Sigmoid colon (tissue), 7 donors: ENCODE results near the gene MFSD6L. TPM values are rescaled to one million over a fixed set of nuclear protein-coding genes. Genes with fewer than 3 reads are reported as not detected.

Experiments used
- DNase-seq: peaks from one replicate; pipeline ENCODE4 v3.0.0-alpha.2; 2019
- H3K27ac ChIP-seq, 4 donors: fragments of 200-600 bp; sonication (generic); one replicate each; pipeline ENCODE4 v1.5.1; 2016 to 2019; ENCODE audit warnings: mild to moderate bottlenecking in 1 of 4
- H3K27me3 ChIP-seq, 3 donors: fragments of 200-600 bp; sonication (generic); one replicate each; pipeline ENCODE4 v1.5.1; 2019; ENCODE audit warnings: mild to moderate bottlenecking in 1 of 3
- H3K36me3 ChIP-seq, 4 donors: fragments of 200-600 bp; sonication (generic); one replicate each; pipeline ENCODE4 v1.5.1; 2016 to 2019
- H3K4me1 ChIP-seq, 4 donors: fragments of 200-600 bp; sonication (generic); one replicate each; pipeline ENCODE4 v1.5.1; 2017 to 2019
- H3K4me3 ChIP-seq, 4 donors: fragments of 200-600 bp; sonication (generic); one replicate each; pipeline ENCODE4 v1.5.1; 2017 to 2019; ENCODE audit warnings: mild to moderate bottlenecking in 2 of 4, moderate library complexity in 1 of 4
- H3K9me3 ChIP-seq, 4 donors: fragments of 200-600 bp in 3 of 4; sonication (generic) in 3 of 4; one replicate each; pipeline versions ENCODE4 v1.5.1 to v1.6.1; 2013 to 2019
- EP300 ChIP-seq, 4 donors: sonication (generic); formaldehyde crosslinking; IDR thresholded peaks; one replicate each; pipeline ENCODE4 v1.6.1; 2017; ENCODE audit warnings: antibody characterized with exemption in 4 of 4
- POLR2A ChIP-seq, 2 donors: fragments of 450-650 bp; IDR thresholded peaks; one replicate each; pipeline ENCODE4 v1.6.1; 2016; ENCODE audit warnings: antibody characterized with exemption in 2 of 2, mild to moderate bottlenecking in 2 of 2, moderate library complexity in 2 of 2
- POLR2AphosphoS5 ChIP-seq, 4 donors: sonication (generic); formaldehyde crosslinking; IDR thresholded peaks; one replicate each; pipeline ENCODE4 v1.6.1; 2017; ENCODE audit warnings: antibody characterized with exemption in 4 of 4
- WGBS, 2 donors: extraction: QIAGEN DNeasy Blood & Tissue Kit; methylation state at CpG; one replicate each; pipeline ENCODE4 v1.1.7; 2013; 5-methylcytosine and 5-hydroxymethylcytosine counted together
- intact Hi-C: fragments of 100-400 bp; cut with DNase I; formaldehyde crosslinking; loops from one replicate; pipeline ENCODE4 v1.15.1; 2023
- polyA plus RNA-seq, 3 donors: library from polyadenylated mRNA; stranded (reverse); fragments of 200-250 nt; gene quantifications; one replicate each; pipeline ENCODE4 v1.2.3, GENCODE V29; 2013
- total RNA-seq, 4 donors: library from RNA; depleted of rRNA; stranded (reverse); fragments of >200 nt; gene quantifications; one replicate each; pipeline ENCODE4 v1.1.0, GENCODE V29; 2016
- TF ChIP-seq, protein P1 (sequence below), 4 experiments: fragments of 450-650 bp in 3 of 4; fragments of 200-600 bp in 1 of 4; IDR thresholded peaks; one replicate each; pipeline ENCODE4 v1.5.1; 2016 to 2019; ENCODE audit warnings: antibody characterized with exemption in 4 of 4, mild to moderate bottlenecking in 3 of 4, moderate library complexity in 2 of 4
- donor health status: healthy with polysubstance abuse.
- donor health status: Bipolar disorder and iron deficiency.
- donor health status: healthy.

MFSD6L gene
- total and polyA plus RNA-seq, 7 donors, result 0.69 to 4.9 (median 1.2) TPM; not detected in 4

DNA sequence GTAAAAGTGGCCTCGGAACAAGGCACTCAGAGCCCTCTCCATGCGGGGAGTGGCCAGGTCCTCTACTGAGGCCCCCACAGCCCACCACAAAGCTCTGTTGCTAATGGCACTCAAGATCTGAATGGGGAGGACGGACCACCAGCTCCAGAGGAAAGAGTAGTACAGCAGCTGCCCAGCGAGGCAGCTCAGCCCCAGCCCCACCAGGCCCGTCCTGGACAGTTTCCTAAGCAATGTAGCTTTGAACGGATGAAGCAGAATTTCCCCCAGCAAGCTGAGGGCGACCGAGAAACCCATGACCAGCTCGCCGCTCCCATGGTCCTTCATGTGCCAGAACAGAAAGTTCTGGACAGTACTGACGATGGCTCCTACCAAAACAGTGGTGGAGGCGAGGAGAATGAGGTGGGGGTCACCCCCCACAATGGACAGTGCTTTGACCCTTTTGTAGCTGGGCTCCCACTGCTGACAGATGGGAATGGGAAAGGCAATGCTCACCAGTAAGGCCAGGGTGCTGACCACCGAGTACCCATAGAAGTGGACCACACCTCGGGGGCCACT, 1.5 kb downstream of the MFSD6L start:
- H3K4me3 ChIP-seq, result no peak overlapping the region
- DNase-seq, result no peak
- H3K36me3 ChIP-seq, result no peaks in the 10 kb centered on the region
- H3K9me3 ChIP-seq, result no peaks in the 10 kb centered on the region
- intact Hi-C loops, result no loop called here
- TF ChIP-seq POLR2AphosphoS5 (IDR thresholded peaks at IDR 0.05), result no peak
- TF ChIP-seq EP300 (IDR thresholded peaks at IDR 0.05), result no peak
- TF ChIP-seq, protein P1, sequence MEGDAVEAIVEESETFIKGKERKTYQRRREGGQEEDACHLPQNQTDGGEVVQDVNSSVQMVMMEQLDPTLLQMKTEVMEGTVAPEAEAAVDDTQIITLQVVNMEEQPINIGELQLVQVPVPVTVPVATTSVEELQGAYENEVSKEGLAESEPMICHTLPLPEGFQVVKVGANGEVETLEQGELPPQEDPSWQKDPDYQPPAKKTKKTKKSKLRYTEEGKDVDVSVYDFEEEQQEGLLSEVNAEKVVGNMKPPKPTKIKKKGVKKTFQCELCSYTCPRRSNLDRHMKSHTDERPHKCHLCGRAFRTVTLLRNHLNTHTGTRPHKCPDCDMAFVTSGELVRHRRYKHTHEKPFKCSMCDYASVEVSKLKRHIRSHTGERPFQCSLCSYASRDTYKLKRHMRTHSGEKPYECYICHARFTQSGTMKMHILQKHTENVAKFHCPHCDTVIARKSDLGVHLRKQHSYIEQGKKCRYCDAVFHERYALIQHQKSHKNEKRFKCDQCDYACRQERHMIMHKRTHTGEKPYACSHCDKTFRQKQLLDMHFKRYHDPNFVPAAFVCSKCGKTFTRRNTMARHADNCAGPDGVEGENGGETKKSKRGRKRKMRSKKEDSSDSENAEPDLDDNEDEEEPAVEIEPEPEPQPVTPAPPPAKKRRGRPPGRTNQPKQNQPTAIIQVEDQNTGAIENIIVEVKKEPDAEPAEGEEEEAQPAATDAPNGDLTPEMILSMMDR (IDR thresholded peaks at IDR 0.05), result no peak
- no peak for TF ChIP-seq POLR2A (IDR thresholded peaks at IDR 0.05)
- H3K27ac ChIP-seq, result no peak overlapping the region
- 84 to 91% methylated on average over 14 of the region's 14 CpGs for WGBS, 2 donors
- peaks cover 7 to 28% (median 15%) of the 10 kb centered on the region in 3 donors for H3K27me3 ChIP-seq
- H3K4me1 ChIP-seq, result peaks cover 0 to 11% (median 11%) of the 10 kb centered on the region in 4 donors

DNA sequence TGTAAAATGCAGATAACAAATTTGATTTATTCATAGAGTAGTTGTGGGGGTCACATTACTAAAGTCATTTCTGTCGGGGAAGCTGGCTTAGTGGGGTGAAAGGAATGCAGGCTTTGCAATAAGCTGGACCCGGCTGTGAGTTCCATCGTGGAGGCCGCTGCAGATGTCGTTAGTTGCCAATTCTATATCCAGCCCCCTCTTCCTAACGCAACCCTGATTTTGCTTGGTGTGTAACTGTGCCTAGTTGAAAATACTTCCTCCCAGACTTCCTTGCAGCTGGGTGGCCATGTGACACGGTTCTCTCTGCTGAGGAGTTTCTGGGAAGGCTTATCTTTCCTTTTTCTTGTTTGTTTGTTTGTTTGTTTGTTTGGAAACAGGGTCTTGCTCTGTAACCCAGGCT, 4.5 kb downstream of the MFSD6L start:
- peaks cover 0 to 5% (median 0%) of the 10 kb centered on the region in 4 donors for H3K9me3 ChIP-seq
- H3K27me3 ChIP-seq, result peaks cover 7 to 24% (median 15%) of the 10 kb centered on the region in 3 donors
- H3K4me1 ChIP-seq, result peaks cover 0 to 10% (median 10%) of the 10 kb centered on the region in 4 donors
- WGBS, 2 donors, result 76 to 85% methylated on average over 7 of the region's 7 CpGs
- no peak overlapping the region for H3K4me3 ChIP-seq
- H3K36me3 ChIP-seq, result no peaks in the 10 kb centered on the region
- no peak for DNase-seq
- intact Hi-C loops, result no loop called here
- H3K27ac ChIP-seq, result no peak overlapping the region
- TF ChIP-seq POLR2A (IDR thresholded peaks at IDR 0.05) (no peak), POLR2AphosphoS5 (IDR thresholded peaks at IDR 0.05) (no peak), EP300 (IDR thresholded peaks at IDR 0.05) (no peak)
- TF ChIP-seq, protein P1 (IDR thresholded peaks at IDR 0.05), result no peak

DNA sequence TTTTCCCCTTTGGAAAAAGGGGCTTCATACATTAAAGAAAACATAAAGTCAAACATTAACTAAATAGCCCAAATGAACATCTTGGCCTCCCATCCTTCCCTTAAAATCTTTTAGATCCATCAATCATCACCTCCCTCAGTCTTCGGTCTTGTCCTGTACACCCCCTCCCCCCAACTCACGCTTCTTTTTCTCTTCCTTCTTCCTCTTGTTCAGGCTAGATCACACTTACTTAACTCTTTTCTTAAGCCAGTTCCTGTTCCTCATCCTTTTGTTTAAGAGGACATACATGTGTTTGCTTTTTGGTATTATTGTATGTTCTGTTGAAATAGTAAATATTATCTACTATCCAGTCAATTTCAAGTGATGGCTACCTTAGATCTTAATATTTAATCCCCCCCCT, 5.5 kb downstream of the MFSD6L start:
- WGBS, 2 donors, result 48 to 70% methylated on average over 2 of the region's 2 CpGs
- intact Hi-C loops, result no loop called here
- no peak overlapping the region for H3K27ac ChIP-seq
- no peaks in the 10 kb centered on the region for H3K36me3 ChIP-seq
- H3K9me3 ChIP-seq, result peaks cover 0 to 5% (median 0%) of the 10 kb centered on the region in 4 donors
- no peak for DNase-seq
- H3K4me3 ChIP-seq, result no peak overlapping the region
- H3K27me3 ChIP-seq, result peaks cover under 1 to 14% (median 6%) of the 10 kb centered on the region in 3 donors
- TF ChIP-seq, protein P1 (IDR thresholded peaks at IDR 0.05), result no peak
- TF ChIP-seq POLR2A (IDR thresholded peaks at IDR 0.05), result no peak
- TF ChIP-seq EP300 (IDR thresholded peaks at IDR 0.05), result no peak
- TF ChIP-seq POLR2AphosphoS5 (IDR thresholded peaks at IDR 0.05), result no peak
- H3K4me1 ChIP-seq, result peaks cover 0 to 1% (median under 1%) of the 10 kb centered on the region in 4 donors

DNA sequence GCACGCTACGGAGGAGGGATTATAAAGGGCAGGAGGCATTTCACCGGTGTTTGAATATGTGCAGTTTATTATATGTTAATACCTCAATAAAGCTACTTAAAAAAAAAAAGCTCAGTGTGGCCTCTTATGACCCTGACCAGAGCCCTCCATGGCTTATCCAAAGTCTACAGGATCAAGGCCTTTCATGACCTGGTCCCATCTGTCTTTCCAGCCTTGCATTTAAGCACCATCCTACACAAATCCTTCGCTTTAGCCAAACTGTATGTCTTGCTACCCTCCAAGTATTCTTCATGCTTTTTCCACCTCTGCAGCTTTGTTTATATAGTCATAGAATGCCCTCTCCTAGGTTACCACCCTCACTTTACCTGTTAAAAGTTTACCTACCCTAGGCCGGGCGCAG, 6.5 kb downstream of the MFSD6L start:
- intact Hi-C loops, result no loop called here
- WGBS, 2 donors, result 59 to 68% methylated on average over 6 of the region's 6 CpGs
- no peaks in the 10 kb centered on the region for H3K36me3 ChIP-seq
- H3K27me3 ChIP-seq, result peaks cover 0 to 4% (median 0%) of the 10 kb centered on the region in 3 donors
- TF ChIP-seq POLR2AphosphoS5 (IDR thresholded peaks at IDR 0.05) (no peak), EP300 (IDR thresholded peaks at IDR 0.05) (no peak), POLR2A (IDR thresholded peaks at IDR 0.05) (no peak)
- TF ChIP-seq, protein P1 (IDR thresholded peaks at IDR 0.05), result no peak
- DNase-seq, result no peak
- peaks cover 0 to 5% (median 0%) of the 10 kb centered on the region in 4 donors for H3K9me3 ChIP-seq
- H3K4me3 ChIP-seq, result no peak overlapping the region
- H3K27ac ChIP-seq, result no peak overlapping the region
- H3K4me1 ChIP-seq, result no peaks in the 10 kb centered on the region

DNA sequence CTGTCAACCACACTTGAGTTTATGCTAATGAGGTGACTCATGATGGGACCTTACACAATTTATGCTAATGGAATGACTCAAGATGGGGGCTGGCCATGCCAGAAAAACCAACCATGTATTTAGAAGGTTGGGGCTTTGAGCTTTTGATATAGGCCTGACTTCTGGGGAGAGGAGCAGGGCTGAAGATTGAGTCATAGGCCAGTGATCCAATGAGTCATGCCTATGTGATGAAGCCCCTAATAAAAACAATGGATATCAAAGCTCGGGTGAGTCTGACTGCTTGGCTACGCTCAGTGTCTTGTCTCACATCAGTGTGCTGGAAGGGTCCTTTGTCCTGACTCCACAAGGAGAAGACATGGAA, 7.3 kb downstream of the MFSD6L start:
- Histone ChIP-seq H3K36me3 (no peaks in the 10 kb centered on the region), H3K9me3 (peaks cover 0 to 5% (median 0%) of the 10 kb centered on the region in 4 donors), H3K4me1 (no peaks in the 10 kb centered on the region), H3K27me3 (no peaks in the 10 kb centered on the region), H3K27ac (no peak overlapping the region), H3K4me3 (no peak overlapping the region)
- 92 to 93% methylated on average over 2 of the region's 2 CpGs for WGBS, 2 donors
- intact Hi-C loops, result no loop called here
- TF ChIP-seq POLR2AphosphoS5 (IDR thresholded peaks at IDR 0.05) (no peak), EP300 (IDR thresholded peaks at IDR 0.05) (no peak), POLR2A (IDR thresholded peaks at IDR 0.05) (no peak)
- TF ChIP-seq, protein P1 (IDR thresholded peaks at IDR 0.05), result no peak
- DNase-seq, result no peak
